Small intestine (tissue), 7 donors: Measurements from ENCODE around the gene MRPL3. TPM values are rescaled to one million over a fixed set of nuclear protein-coding genes. Genes with fewer than 3 reads are reported as not detected.
A peak's percentile ranks its signal among the peaks of the same experiment; 100 is the strongest.

Experiments
- DNase-seq, 2 donors: peaks; one replicate each; pipeline versions ENCODE4 v3.0.0 to v3.0.0-alpha.2; 2013
- FAIRE-seq: peaks from 2 replicates; lab custom pipeline; 2012; peaks lifted over from hg19 to GRCh38; lab: Jason Lieb, UNC
- H3K27ac ChIP-seq, 3 donors: one replicate each; pipeline ENCODE4 v1.5.1; 2013; ENCODE audit warnings: low read length in 2 of 3, mild to moderate bottlenecking in 2 of 3, control low read depth in 1 of 3, inconsistent platforms in 1 of 3, low read depth in 1 of 3, moderate library complexity in 1 of 3
- H3K27me3 ChIP-seq, 3 donors: one replicate each; pipeline ENCODE4 v1.6.1; 2013; ENCODE audit warnings: low read length in 3 of 3, inconsistent platforms in 1 of 3; ENCODE audit not compliant: control insufficient read depth in 3 of 3, insufficient read depth in 3 of 3
- H3K36me3 ChIP-seq, 3 donors: one replicate each; pipeline ENCODE4 v1.6.1; 2013; ENCODE audit warnings: low read length in 3 of 3, inconsistent platforms in 1 of 3, low read depth in 1 of 3, mild to moderate bottlenecking in 1 of 3, moderate library complexity in 1 of 3; ENCODE audit not compliant: control insufficient read depth in 3 of 3, insufficient read depth in 2 of 3
- H3K4me1 ChIP-seq, 3 donors: one replicate each; pipeline ENCODE4 v1.6.1; 2013; ENCODE audit warnings: low read length in 2 of 3, inconsistent platforms in 1 of 3, low read depth in 1 of 3, mild to moderate bottlenecking in 1 of 3, moderate library complexity in 1 of 3; ENCODE audit not compliant: control insufficient read depth in 3 of 3, insufficient read depth in 2 of 3
- H3K4me3 ChIP-seq, 3 donors: one replicate each; pipeline ENCODE4 v1.5.1; 2013; ENCODE audit warnings: low read length in 3 of 3, control low read depth in 1 of 3, inconsistent platforms in 1 of 3, low read depth in 1 of 3, mild to moderate bottlenecking in 1 of 3, moderate library complexity in 1 of 3
- H3K9me3 ChIP-seq, 2 donors: one replicate each; pipeline ENCODE4 v1.6.1; 2013; ENCODE audit warnings: low read depth in 1 of 2, low read length in 1 of 2; ENCODE audit not compliant: control insufficient read depth in 2 of 2, insufficient read depth in 1 of 2
- WGBS, 3 donors: extraction: QIAGEN DNeasy Blood & Tissue Kit; methylation state at CpG; one replicate each; pipeline ENCODE4 v1.1.7; 2013; 5-methylcytosine and 5-hydroxymethylcytosine counted together
- polyA plus RNA-seq, 4 donors: library from polyadenylated mRNA; stranded (reverse) in 3 of 4; unstranded in 1 of 4; fragments of 200-250 nt in 3 of 4; fragments of 120-200 nt in 1 of 4; gene quantifications; one replicate each; pipeline versions ENCODE4 v1.2.1 to v1.2.3, GENCODE V29; 2013
- donor health status: healthy with polysubstance abuse.
- donor health status: control.
- donor health status: control.
- donor health status: Bipolar disorder and iron deficiency.
- donor health status: healthy.

The MRPL3 gene
- polyA plus RNA-seq, 4 donors: 63.2 to 113 (median 83.6) TPM

DNA sequence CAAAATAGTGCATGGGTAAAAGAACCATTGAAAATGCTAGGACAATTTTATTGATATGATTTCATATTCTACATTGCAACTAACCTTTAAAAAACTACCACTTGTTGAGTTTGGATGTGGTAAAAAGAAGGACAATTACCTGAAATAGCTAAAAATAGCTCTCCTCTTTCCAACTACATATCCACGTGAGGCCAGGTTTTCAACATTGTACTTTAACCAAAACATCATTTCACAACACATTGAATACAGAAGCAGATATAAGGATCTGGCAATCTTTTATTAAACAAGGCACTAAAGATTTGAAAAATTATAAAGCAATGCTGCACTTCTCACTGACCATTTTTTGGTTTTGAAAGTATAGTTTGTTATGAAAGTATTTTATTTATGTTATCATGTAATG lies 28.1 kb upstream of the MRPL3 start:
- peaks cover 3 to 9% (median 5%) of the 10 kb centered on the region in 3 donors for H3K27me3 ChIP-seq
- no peak overlapping the region for H3K27ac ChIP-seq
- DNase-seq: no peak
- H3K36me3 ChIP-seq: no peaks in the 10 kb centered on the region
- WGBS, 3 donors: 9 to 65% (median 39%) methylated on average over 1 of the region's 1 CpG
- no peaks in the 10 kb centered on the region for H3K9me3 ChIP-seq
- H3K4me1 ChIP-seq: no peaks in the 10 kb centered on the region
- no peak overlapping the region for H3K4me3 ChIP-seq
- peak; percentile 23 for FAIRE-seq

DNA sequence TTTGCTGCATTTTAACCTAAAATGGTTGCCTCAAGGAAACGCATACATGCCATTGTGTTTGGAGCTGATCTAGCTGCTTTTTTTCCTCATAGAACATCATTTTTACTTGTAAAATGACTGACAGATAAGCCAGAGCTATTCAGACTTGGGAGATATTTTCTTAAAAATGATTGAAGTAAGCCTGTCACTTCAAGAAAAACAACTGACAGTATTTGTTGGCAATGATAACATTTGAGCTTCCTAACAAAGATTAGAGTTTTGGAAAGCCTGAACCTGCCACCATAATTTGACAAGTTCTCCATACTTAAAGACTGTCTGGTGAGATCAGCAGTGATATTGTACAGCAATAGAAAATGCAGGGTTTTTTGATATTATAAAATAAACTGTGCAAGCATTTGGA lies 27.6 kb upstream of the MRPL3 start:
- FAIRE-seq (no peak), DNase-seq (no peak)
- 82 to 94% (median 90%) methylated on average over 1 of the region's 1 CpG for WGBS, 3 donors
- no peaks in the 10 kb centered on the region for H3K36me3 ChIP-seq
- H3K4me1 ChIP-seq: no peaks in the 10 kb centered on the region
- peaks cover 3 to 9% (median 5%) of the 10 kb centered on the region in 3 donors for H3K27me3 ChIP-seq
- no peak overlapping the region for H3K27ac ChIP-seq
- no peak overlapping the region for H3K4me3 ChIP-seq
- H3K9me3 ChIP-seq: no peaks in the 10 kb centered on the region

DNA sequence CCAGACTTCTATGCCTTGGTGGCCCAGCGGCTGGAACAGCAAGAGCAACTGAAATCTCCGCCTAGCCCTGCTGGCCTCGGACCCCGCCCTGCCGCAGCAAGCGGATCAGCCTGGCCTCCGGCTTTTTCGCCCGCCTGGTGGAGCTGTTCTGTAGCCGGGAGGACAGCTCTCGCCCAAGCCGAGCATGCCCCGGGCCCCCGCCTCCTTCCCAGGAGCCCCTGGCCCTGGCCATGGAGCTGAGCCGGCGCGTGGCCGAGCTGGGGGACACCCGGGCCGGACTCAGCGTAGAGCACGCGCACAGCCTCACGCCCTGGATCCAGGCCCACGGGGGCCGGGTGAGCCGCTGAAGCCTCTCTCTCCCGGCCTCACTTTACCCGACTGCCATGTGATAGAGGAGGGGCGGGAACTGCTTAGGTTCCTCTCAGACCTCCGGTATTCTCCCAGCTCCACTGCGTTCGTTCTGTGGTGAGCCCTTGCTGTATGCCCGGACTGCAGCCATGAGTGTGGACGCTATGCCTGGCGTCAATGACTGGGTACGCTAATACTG lies 24.1 kb upstream of the MRPL3 start:
- 13 to 27% (median 24%) methylated on average over 33 to 37 of the region's 37 CpGs for WGBS, 3 donors
- FAIRE-seq (no peak), DNase-seq (peak in 1 of 2 donors; percentile 27)
- Histone ChIP-seq H3K27ac (no peak overlapping the region), H3K9me3 (no peaks in the 10 kb centered on the region), H3K27me3 (peaks cover 3 to 9% (median 5%) of the 10 kb centered on the region in 3 donors), H3K36me3 (no peaks in the 10 kb centered on the region), H3K4me1 (no peaks in the 10 kb centered on the region), H3K4me3 (peak overlapping the region in 2 of 3 donors; percentile 11 to 34)

DNA sequence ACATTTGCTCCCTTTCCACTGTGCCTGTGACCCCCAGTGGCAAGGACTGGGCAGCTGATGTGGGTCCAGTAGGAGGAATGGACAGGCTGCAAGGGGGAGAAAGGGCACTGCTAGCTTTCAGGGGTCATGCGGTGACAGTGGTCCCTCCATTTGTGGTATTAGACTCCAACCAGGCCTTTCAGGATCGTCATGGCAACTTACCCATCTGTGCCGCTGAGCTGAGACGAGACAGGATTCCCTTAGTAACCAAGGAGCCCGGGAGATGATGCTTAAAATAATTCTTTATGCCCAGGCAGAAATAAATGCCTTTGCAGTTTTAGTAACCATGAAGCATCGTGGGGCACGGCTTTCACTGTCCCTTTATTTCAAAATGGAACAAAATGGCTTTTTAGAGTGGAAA lies 15.9 kb upstream of the MRPL3 start:
- no peak for DNase-seq
- Histone ChIP-seq H3K4me3 (no peak overlapping the region), H3K27me3 (no peaks in the 10 kb centered on the region), H3K4me1 (no peaks in the 10 kb centered on the region), H3K9me3 (peaks cover 0 to 2% of the 10 kb centered on the region in 2 donors), H3K27ac (no peak overlapping the region), H3K36me3 (no peaks in the 10 kb centered on the region)
- no peak for FAIRE-seq
- 79 to 83% (median 83%) methylated on average over 7 of the region's 7 CpGs for WGBS, 3 donors

DNA sequence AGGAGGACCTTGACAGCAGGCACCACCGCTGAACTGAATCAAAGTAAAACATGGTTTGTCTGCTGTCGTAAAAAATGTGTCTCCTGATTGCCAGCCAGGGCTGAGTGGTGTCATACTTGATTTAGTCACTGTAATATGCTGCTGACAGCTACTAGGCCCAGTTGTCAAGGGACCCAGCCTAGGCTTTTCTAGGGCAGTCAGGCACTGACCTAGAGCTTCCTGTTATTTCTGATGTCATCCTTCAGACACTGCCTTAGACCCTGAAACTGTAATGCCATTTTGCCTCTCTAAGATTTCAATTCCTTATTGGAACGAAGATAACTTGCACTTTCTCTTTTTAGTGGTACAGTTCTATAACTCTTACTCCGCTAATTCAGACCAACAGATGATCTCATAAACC lies 2.6 kb upstream of the MRPL3 start:
- H3K27ac ChIP-seq: no peak overlapping the region
- H3K27me3 ChIP-seq: peaks cover 0 to 15% (median 0%) of the 10 kb centered on the region in 3 donors
- H3K9me3 ChIP-seq: no peaks in the 10 kb centered on the region
- no peaks in the 10 kb centered on the region for H3K36me3 ChIP-seq
- H3K4me3 ChIP-seq: no peak overlapping the region
- FAIRE-seq: no peak
- WGBS, 3 donors: 77 to 82% (median 77%) methylated on average over 4 of the region's 4 CpGs
- peaks cover 0 to 4% (median 3%) of the 10 kb centered on the region in 3 donors for H3K4me1 ChIP-seq
- DNase-seq: no peak

DNA sequence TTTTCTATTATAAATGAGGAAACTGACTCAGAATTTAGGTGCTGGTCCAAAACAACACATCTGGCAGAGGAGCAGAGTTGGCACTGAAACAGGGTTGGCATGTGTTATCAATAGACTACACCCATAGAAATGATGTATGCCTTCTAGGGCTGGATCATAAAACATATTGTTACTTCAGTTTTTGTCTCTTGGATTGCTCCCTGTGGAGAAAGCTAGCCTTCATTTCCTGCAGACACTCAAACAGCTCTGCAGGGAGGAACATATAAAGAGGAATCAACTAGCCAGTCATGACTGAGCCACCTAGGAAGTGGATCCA lies 507 bp upstream of the MRPL3 start:
- FAIRE-seq: no peak
- Histone ChIP-seq H3K4me1 (peaks cover 0 to 4% (median 3%) of the 10 kb centered on the region in 3 donors), H3K27me3 (peaks cover 0 to 15% (median 0%) of the 10 kb centered on the region in 3 donors), H3K9me3 (no peaks in the 10 kb centered on the region), H3K27ac (peak overlapping the region in 1 of 3 donors; percentile 36), H3K4me3 (peak overlapping the region in 2 of 3 donors; percentile 85 to 92), H3K36me3 (peaks cover 0 to 4% (median 3%) of the 10 kb centered on the region in 3 donors)
- no peak for DNase-seq

DNA sequence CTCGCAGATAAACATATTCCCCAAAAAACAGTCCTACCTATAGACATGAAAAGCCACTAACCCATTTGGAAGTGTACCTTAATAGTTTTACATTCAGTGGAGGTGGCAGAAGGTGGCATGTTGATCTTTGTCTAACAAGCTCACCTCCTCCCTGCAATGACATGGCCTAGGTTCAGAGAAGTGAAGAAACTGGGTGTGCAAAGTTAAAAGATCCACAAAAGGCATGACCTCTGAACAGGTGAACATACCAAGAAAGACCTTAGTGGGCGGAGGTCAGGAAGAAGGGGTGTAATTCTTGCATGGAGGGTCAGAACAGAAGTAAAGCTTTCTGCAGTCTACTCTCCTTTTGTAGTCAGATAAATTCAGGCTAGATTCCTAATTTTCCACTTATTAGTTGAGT lies 822 bp downstream of the MRPL3 start:
- 16 to 38% (median 35%) methylated on average over 2 of the region's 2 CpGs for WGBS, 3 donors
- Histone ChIP-seq H3K27ac (peak overlapping the region; percentile 80 to 90 (median 82)), H3K27me3 (peaks cover 0 to 12% (median 0%) of the 10 kb centered on the region in 3 donors), H3K36me3 (peaks cover 0 to 7% (median 6%) of the 10 kb centered on the region in 3 donors), H3K4me1 (peaks cover 0 to 4% (median 3%) of the 10 kb centered on the region in 3 donors), H3K4me3 (peak overlapping the region; percentile 77 to 92 (median 85)), H3K9me3 (no peaks in the 10 kb centered on the region)
- FAIRE-seq: no peak
- peak; percentile 44 to 52 for DNase-seq

DNA sequence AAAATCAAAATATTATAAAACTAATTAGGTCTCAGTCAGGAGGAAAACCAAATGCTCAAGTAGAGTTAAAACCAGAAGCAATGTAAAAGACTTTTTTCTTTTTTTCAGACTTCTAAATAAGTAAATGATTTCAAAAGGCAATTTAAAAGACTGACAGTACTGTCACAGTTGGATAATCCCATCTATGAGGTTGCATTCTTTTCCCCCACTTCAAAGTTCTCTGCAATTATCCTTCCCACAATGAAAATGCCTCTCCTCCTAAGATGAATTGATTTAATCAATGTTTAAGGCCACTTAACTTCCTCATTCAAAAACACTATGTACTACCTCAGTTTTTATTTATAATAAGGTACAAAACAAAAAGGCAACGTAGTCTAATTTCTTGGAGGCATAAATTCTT lies 8.1 kb downstream of the MRPL3 start:
- H3K4me1 ChIP-seq: no peaks in the 10 kb centered on the region
- H3K4me3 ChIP-seq: no peak overlapping the region
- 89 to 100% (median 96%) methylated on average over 1 of the region's 1 CpG for WGBS, 3 donors
- FAIRE-seq (no peak), DNase-seq (no peak)
- no peak overlapping the region for H3K27ac ChIP-seq
- H3K36me3 ChIP-seq: peaks cover 0 to 17% (median 14%) of the 10 kb centered on the region in 3 donors
- H3K27me3 ChIP-seq: no peaks in the 10 kb centered on the region
- no peaks in the 10 kb centered on the region for H3K9me3 ChIP-seq

DNA sequence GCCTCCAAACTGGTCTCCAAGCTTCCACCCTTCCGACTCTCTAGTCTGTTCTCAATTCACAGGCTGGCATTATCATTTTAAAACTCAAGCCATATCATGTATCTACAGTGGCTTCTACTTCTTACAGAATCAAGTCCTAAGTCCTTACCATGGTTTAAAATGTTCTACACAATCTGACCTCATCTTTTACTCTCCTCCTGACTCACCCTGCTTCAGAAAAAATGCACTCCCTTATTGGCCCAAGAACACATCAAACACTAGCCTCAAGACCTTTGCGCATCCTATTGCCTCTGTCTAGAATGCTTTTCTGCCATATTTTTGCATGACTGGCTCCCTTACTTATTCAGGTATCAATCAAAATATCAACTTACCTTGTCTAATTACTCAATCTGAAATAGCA lies 11.0 kb downstream of the MRPL3 start:
- Histone ChIP-seq H3K36me3 (peaks cover 0 to 10% (median 10%) of the 10 kb centered on the region in 3 donors), H3K27ac (no peak overlapping the region), H3K4me1 (no peaks in the 10 kb centered on the region), H3K9me3 (no peaks in the 10 kb centered on the region), H3K27me3 (no peaks in the 10 kb centered on the region), H3K4me3 (no peak overlapping the region)
- 98 to 100% (median 98%) methylated on average over 2 of the region's 2 CpGs for WGBS, 3 donors
- FAIRE-seq (no peak), DNase-seq (no peak)
